Colonic mucosa (tissue), 4 donors: Measurements from ENCODE around the gene PSD. TPM values are rescaled to one million over a fixed set of nuclear protein-coding genes. Genes with fewer than 3 reads are reported as not detected.

ENCODE experiments used
- DNase-seq: peaks from one replicate; pipeline ENCODE4 v3.0.0-alpha.2; 2020
- H3K27ac ChIP-seq: fragments of 200-600 bp; one replicate; pipeline ENCODE4 v1.8.0; 2021
- H3K27me3 ChIP-seq: fragments of 200-600 bp; one replicate; pipeline ENCODE4 v1.8.0; 2021
- H3K36me3 ChIP-seq: fragments of 200-600 bp; one replicate; pipeline ENCODE4 v1.8.0; 2021
- H3K4me1 ChIP-seq: fragments of 200-600 bp; one replicate; pipeline ENCODE4 v1.8.0; 2021; ENCODE audit warnings: mild to moderate bottlenecking
- H3K4me3 ChIP-seq: fragments of 200-600 bp; one replicate; pipeline ENCODE4 v1.8.0; 2021
- H3K9ac ChIP-seq, 2 donors: one replicate each; pipeline ENCODE4 v1.7.0; 2013; ENCODE audit warnings: control low read depth in 2 of 2, low read depth in 2 of 2, low read length in 2 of 2
- H3K9me3 ChIP-seq: fragments of 200-600 bp; one replicate; pipeline ENCODE4 v1.8.0; 2021
- CTCF ChIP-seq: fragments of 200-600 bp; IDR thresholded peaks from one replicate; pipeline ENCODE4 v1.8.0; 2022; ENCODE audit warnings: antibody characterized with exemption, mild to moderate bottlenecking
- intact Hi-C: fragments of 100-400 bp; cut with DNase I; formaldehyde crosslinking; loops from one replicate; pipeline ENCODE4 v1.14.1; 2022
- total RNA-seq, 2 donors: library from RNA; stranded (reverse); fragmentation: NEBNext Ultra II Directional in 1 of 2; extraction: Animal tissue kit (Norgen Biotek cat#: 25700) in 1 of 2; gene quantifications; one replicate each; pipeline ENCODE4 v1.2.1, GENCODE V29; 2021
- donor health status: healthy.
- donor health status: DM: no; HTN: no; CAD: no.
- donor health status: DM: no; HTN: no; CAD: no.

PSD gene
- total RNA-seq, 2 donors from 2014 or later = 4.2 to 22.5 TPM

- peak; percentile 74 for DNase-seq
- TF ChIP-seq CTCF = no peak
- peak overlapping the region; percentile 15 to 30 for H3K9ac ChIP-seq
- peak overlapping the region; percentile 71 for H3K4me3 ChIP-seq
- peaks cover 15% of the 10 kb centered on the region for H3K4me1 ChIP-seq
- H3K27me3 ChIP-seq = no peaks in the 10 kb centered on the region
- H3K36me3 ChIP-seq = no peaks in the 10 kb centered on the region
- intact Hi-C loops = loop anchor here (5.0 kb wide), 1 partner anchor 63 kb away; no protein-coding TSS in a partner anchor
- no peak overlapping the region for H3K27ac ChIP-seq
- no peaks in the 10 kb centered on the region for H3K9me3 ChIP-seq
Measured at GRCh38 chr10:102419269-102420180, 940 bp upstream of the PSD start.

- TF ChIP-seq CTCF = no peak
- peaks cover 10% of the 10 kb centered on the region for H3K4me1 ChIP-seq
- no peak for DNase-seq
- H3K4me3 ChIP-seq = no peak overlapping the region
- intact Hi-C loops = no loop called here
- H3K27me3 ChIP-seq = no peaks in the 10 kb centered on the region
- H3K9me3 ChIP-seq = no peaks in the 10 kb centered on the region
- H3K36me3 ChIP-seq = no peaks in the 10 kb centered on the region
- H3K9ac ChIP-seq = no peak overlapping the region
- no peak overlapping the region for H3K27ac ChIP-seq
Measured at GRCh38 chr10:102416695-102417094, 1.9 kb downstream of the PSD start.

GRCh38 chr10:102416283-102416682, 2.3 kb downstream of the PSD start:
- no peaks in the 10 kb centered on the region for H3K9me3 ChIP-seq
- no peak overlapping the region for H3K9ac ChIP-seq
- no peak overlapping the region for H3K4me3 ChIP-seq
- intact Hi-C loops = no loop called here
- peaks cover 10% of the 10 kb centered on the region for H3K4me1 ChIP-seq
- H3K27ac ChIP-seq = no peak overlapping the region
- DNase-seq = no peak
- TF ChIP-seq CTCF = no peak
- H3K27me3 ChIP-seq = no peaks in the 10 kb centered on the region
- no peaks in the 10 kb centered on the region for H3K36me3 ChIP-seq

GRCh38 chr10:102414749-102415148, 3.8 kb downstream of the PSD start:
- Histone ChIP-seq H3K4me1 (peaks cover 5% of the 10 kb centered on the region), H3K27me3 (peaks cover 11% of the 10 kb centered on the region), H3K27ac (no peak overlapping the region), H3K9ac (no peak overlapping the region), H3K9me3 (no peaks in the 10 kb centered on the region), H3K36me3 (no peaks in the 10 kb centered on the region), H3K4me3 (no peak overlapping the region)
- no peak for DNase-seq
- intact Hi-C loops = no loop called here
- TF ChIP-seq CTCF = no peak

- Histone ChIP-seq H3K9me3 (no peaks in the 10 kb centered on the region), H3K27ac (no peak overlapping the region), H3K36me3 (no peaks in the 10 kb centered on the region), H3K9ac (no peak overlapping the region), H3K4me1 (no peaks in the 10 kb centered on the region), H3K4me3 (no peak overlapping the region), H3K27me3 (peaks cover 18% of the 10 kb centered on the region)
- no peak for DNase-seq
- TF ChIP-seq CTCF = no peak
- intact Hi-C loops = no loop called here
Measured at GRCh38 chr10:102413806-102414561, 4.6 kb downstream of the PSD start.
